GM18858 (cell line): ENCODE data around the gene CDKAL1.

Experiments
- ATAC-seq: cut with Tn5 transposase; IDR thresholded peaks from one replicate; pipeline ENCODE4 v1.9.1; 2021; ENCODE audit not compliant: unreplicated experiment

The CDKAL1 gene

GRCh38 chr6:21123507-21124436 is 589.5 kb downstream of the CDKAL1 start:
- no peak for ATAC-seq

GRCh38 chr6:21128601-21129000 is 594.3 kb downstream of the CDKAL1 start:
- ATAC-seq, result no peak

GRCh38 chr6:21131406-21131805 is 597.1 kb downstream of the CDKAL1 start:
- no peak for ATAC-seq

GRCh38 chr6:21132446-21132845 is 598.2 kb downstream of the CDKAL1 start:
- ATAC-seq, result no peak

GRCh38 chr6:21132856-21133838 is 598.9 kb downstream of the CDKAL1 start:
- no peak for ATAC-seq

- no peak for ATAC-seq
Observed at GRCh38 chr6:21133901-21134300, 599.6 kb downstream of the CDKAL1 start.

- ATAC-seq, result no peak
Observed at GRCh38 chr6:21134356-21134755, 600.1 kb downstream of the CDKAL1 start.

GRCh38 chr6:21135484-21136013 is 601.3 kb downstream of the CDKAL1 start:
- ATAC-seq, result no peak

- ATAC-seq, result no peak
Observed at GRCh38 chr6:21137700-21138335, 603.6 kb downstream of the CDKAL1 start.

- no peak for ATAC-seq
Observed at GRCh38 chr6:21138336-21139069, 604.2 kb downstream of the CDKAL1 start.

GRCh38 chr6:21140966-21141365 is 606.7 kb downstream of the CDKAL1 start:
- no peak for ATAC-seq

- ATAC-seq, result no peak
Observed at GRCh38 chr6:21141616-21142303, 607.5 kb downstream of the CDKAL1 start.

GRCh38 chr6:21142741-21143140 is 608.5 kb downstream of the CDKAL1 start:
- no peak for ATAC-seq

GRCh38 chr6:21143645-21144044 is 609.4 kb downstream of the CDKAL1 start:
- no peak for ATAC-seq

GRCh38 chr6:21144928-21145327 is 610.7 kb downstream of the CDKAL1 start:
- ATAC-seq, result no peak

GRCh38 chr6:21147995-21148394 is 613.7 kb downstream of the CDKAL1 start:
- ATAC-seq, result no peak

- no peak for ATAC-seq
Observed at GRCh38 chr6:21149470-21149869, 615.2 kb downstream of the CDKAL1 start.

GRCh38 chr6:21150667-21151066 is 616.4 kb downstream of the CDKAL1 start:
- ATAC-seq, result no peak

- no peak for ATAC-seq
Observed at GRCh38 chr6:21151119-21151518, 616.9 kb downstream of the CDKAL1 start.

- ATAC-seq, result no peak
Observed at GRCh38 chr6:21151530-21151929, 617.3 kb downstream of the CDKAL1 start.
